Transverse colon (tissue), 4 donors: Measurements from ENCODE around the gene RAPGEF5. TPM values are rescaled to one million over a fixed set of nuclear protein-coding genes. Genes with fewer than 3 reads are reported as not detected.

Experiments
- DNase-seq: peaks from one replicate; pipeline ENCODE4 v3.0.0-alpha.2; 2019
- H3K27ac ChIP-seq, 4 donors: fragments of 200-600 bp; sonication (generic); 2 replicates each; pipeline ENCODE4 v1.5.1; 2016 to 2018; ENCODE audit warnings: inconsistent platforms in 4 of 4
- H3K27me3 ChIP-seq: fragments of 200-600 bp; sonication (generic); 2 replicates; pipeline ENCODE4 v1.5.1; 2017; ENCODE audit warnings: inconsistent platforms
- H3K36me3 ChIP-seq, 4 donors: fragments of 200-600 bp; sonication (generic); 2 replicates each; pipeline ENCODE4 v1.5.1; 2017 to 2019; ENCODE audit warnings: inconsistent platforms in 4 of 4
- H3K4me1 ChIP-seq, 4 donors: fragments of 200-600 bp; sonication (generic); 2 replicates each; pipeline ENCODE4 v1.5.1; 2017 to 2020; ENCODE audit warnings: inconsistent platforms in 4 of 4
- H3K4me3 ChIP-seq, 4 donors: fragments of 200-600 bp; sonication (generic); 1 replicate in 1 of 4; 2 replicates in 3 of 4; pipeline versions ENCODE4 v1.5.1 to v1.6.1; 2017 to 2019; ENCODE audit warnings: inconsistent platforms in 4 of 4
- H3K9me3 ChIP-seq, 2 donors: fragments of 200-600 bp; sonication (generic); 2 replicates each; pipeline ENCODE4 v1.5.1; 2017 to 2019; ENCODE audit warnings: inconsistent platforms in 2 of 2
- EP300 ChIP-seq: sonication (generic); formaldehyde crosslinking; IDR thresholded peaks from one replicate; pipeline ENCODE4 v1.6.1; 2017; ENCODE audit warnings: antibody characterized with exemption, low read depth
- POLR2A ChIP-seq: fragments of 450-650 bp; IDR thresholded peaks from one replicate; pipeline ENCODE4 v1.6.1; 2016; ENCODE audit warnings: antibody characterized with exemption, mild to moderate bottlenecking, moderate library complexity
- POLR2AphosphoS5 ChIP-seq, 3 donors: sonication (generic); formaldehyde crosslinking; IDR thresholded peaks; one replicate each; pipeline ENCODE4 v1.6.1; 2016; ENCODE audit warnings: antibody characterized with exemption in 3 of 3
- WGBS, 2 donors: methylation state at CpG; one replicate each; pipeline ENCODE4 v1.1.5; 2018; ENCODE audit warnings: low coverage in 1 of 2; 5-methylcytosine and 5-hydroxymethylcytosine counted together
- in situ Hi-C, 4 donors: fragments of 200-750 bp; cut with MboI; loops; one replicate each; pipeline versions ENCODE4 v1.15.0 to v1.15.1; 2017; ENCODE audit warnings: low sequenced_read_pairs in 3 of 4, low pct_ligation_motif_present in 1 of 4, low pct_unique_long_range_greater_than_20kb in 1 of 4
- intact Hi-C: fragments of 100-400 bp; cut with DNase I; formaldehyde crosslinking; loops from one replicate; pipeline ENCODE4 v1.15.1; 2023; ENCODE audit warnings: low total_unique reads
- total RNA-seq, 4 donors: library from RNA; depleted of rRNA; stranded (reverse); fragments of >200 nt; gene quantifications; one replicate each; pipeline ENCODE4 v1.1.0, GENCODE V29; 2016
- TF ChIP-seq, protein P1 (sequence below), 5 experiments: fragments of 200-600 bp in 3 of 5; fragments of 450-650 bp in 2 of 5; sonication (generic) in 3 of 5; IDR thresholded peaks; 1 replicate in 2 of 5; 2 replicates in 3 of 5; pipeline ENCODE4 v1.5.1; 2016 to 2017; ENCODE audit warnings: antibody characterized with exemption in 5 of 5, inconsistent platforms in 3 of 5, mild to moderate bottlenecking in 2 of 5, moderate library complexity in 1 of 5

Gene RAPGEF5
- total RNA-seq, 4 donors from 2014 or later: 82.3 to 112 (median 100) TPM

DNA sequence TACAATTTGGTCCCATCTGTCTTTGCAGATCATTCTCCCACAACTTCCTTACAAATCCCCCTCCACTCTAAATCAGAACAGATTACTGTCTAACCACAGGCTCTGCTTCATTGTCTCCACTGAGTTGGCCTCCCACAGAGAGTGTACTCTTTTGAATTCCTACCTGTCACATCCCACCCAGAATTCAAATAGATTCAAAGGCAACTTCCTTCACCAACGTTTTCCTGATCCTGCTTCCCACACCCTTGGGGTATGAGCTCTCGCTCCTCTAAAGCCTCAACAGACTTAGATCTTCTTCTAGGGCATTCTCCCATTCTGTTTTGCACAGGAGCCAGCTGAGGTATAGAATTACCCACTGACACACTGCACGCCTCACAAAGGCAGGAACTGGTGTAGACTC is 213.5 kb downstream of the RAPGEF5 start:
- H3K4me1 ChIP-seq: no peaks in the 10 kb centered on the region
- WGBS, 2 donors: 73 to 83% methylated on average over 3 of the region's 3 CpGs
- in situ Hi-C loops: no loop called here
- H3K4me3 ChIP-seq: no peak overlapping the region
- no peaks in the 10 kb centered on the region for H3K27me3 ChIP-seq
- no peaks in the 10 kb centered on the region for H3K9me3 ChIP-seq
- DNase-seq: no peak
- intact Hi-C loops: no loop called here
- peaks cover 0 to 11% (median 0%) of the 10 kb centered on the region in 4 donors for H3K36me3 ChIP-seq
- H3K27ac ChIP-seq: no peak overlapping the region
- TF ChIP-seq POLR2A (no peak), EP300 (no peak), POLR2AphosphoS5 (IDR thresholded peaks at IDR 0.05) (no peak)
- TF ChIP-seq, protein P1, sequence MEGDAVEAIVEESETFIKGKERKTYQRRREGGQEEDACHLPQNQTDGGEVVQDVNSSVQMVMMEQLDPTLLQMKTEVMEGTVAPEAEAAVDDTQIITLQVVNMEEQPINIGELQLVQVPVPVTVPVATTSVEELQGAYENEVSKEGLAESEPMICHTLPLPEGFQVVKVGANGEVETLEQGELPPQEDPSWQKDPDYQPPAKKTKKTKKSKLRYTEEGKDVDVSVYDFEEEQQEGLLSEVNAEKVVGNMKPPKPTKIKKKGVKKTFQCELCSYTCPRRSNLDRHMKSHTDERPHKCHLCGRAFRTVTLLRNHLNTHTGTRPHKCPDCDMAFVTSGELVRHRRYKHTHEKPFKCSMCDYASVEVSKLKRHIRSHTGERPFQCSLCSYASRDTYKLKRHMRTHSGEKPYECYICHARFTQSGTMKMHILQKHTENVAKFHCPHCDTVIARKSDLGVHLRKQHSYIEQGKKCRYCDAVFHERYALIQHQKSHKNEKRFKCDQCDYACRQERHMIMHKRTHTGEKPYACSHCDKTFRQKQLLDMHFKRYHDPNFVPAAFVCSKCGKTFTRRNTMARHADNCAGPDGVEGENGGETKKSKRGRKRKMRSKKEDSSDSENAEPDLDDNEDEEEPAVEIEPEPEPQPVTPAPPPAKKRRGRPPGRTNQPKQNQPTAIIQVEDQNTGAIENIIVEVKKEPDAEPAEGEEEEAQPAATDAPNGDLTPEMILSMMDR (IDR thresholded peaks at IDR 0.05): no peak

DNA sequence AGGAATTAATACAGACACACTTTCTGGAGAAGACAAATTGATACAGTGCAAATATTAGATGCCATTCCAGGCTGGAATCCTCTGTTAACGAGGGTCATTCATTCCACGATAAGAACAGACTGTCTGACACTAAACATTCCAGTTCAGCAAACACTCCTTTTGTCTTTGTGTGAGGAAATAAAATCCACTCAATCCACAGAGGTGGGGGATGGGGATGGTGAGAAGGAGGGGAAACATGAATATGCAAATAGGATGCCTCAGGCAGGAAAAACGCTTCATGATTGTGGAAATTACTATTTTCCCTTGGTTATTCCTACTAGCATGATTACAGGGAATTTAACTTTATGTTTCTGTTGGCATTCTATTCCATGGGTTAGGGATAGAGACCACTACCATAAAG is 214.4 kb downstream of the RAPGEF5 start:
- H3K4me3 ChIP-seq: no peak overlapping the region
- H3K36me3 ChIP-seq: peaks cover 0 to 11% (median 0%) of the 10 kb centered on the region in 4 donors
- no peaks in the 10 kb centered on the region for H3K9me3 ChIP-seq
- TF ChIP-seq POLR2AphosphoS5 (IDR thresholded peaks at IDR 0.05) (no peak), POLR2A (no peak), EP300 (no peak)
- TF ChIP-seq, protein P1 (IDR thresholded peaks at IDR 0.05): no peak
- intact Hi-C loops: no loop called here
- no peaks in the 10 kb centered on the region for H3K27me3 ChIP-seq
- in situ Hi-C loops: no loop called here
- WGBS, 2 donors: 73 to 78% methylated on average over 3 of the region's 3 CpGs
- H3K27ac ChIP-seq: no peak overlapping the region
- H3K4me1 ChIP-seq: no peaks in the 10 kb centered on the region
- DNase-seq: no peak

DNA sequence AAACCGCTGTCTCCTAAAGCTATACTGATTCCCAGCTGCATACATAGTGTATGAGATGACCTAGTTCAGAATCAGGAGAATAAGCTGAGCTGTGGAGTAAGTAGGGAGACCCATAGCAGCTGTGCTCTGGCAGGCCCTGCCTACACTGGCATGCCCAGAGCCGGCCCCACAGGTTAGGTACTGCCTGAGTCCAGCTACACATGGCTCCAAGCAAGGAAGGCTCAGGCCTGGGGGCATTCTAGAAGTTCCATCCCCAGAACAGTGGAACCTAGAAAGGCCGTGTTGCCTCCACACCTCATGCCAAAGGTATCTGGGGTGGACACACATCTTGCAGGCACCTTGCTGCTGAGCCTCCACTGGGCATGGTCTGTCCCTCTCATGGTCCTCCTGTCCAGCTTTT is 215.6 kb downstream of the RAPGEF5 start:
- no peaks in the 10 kb centered on the region for H3K9me3 ChIP-seq
- intact Hi-C loops (no loop called here), in situ Hi-C loops (no loop called here)
- no peaks in the 10 kb centered on the region for H3K4me1 ChIP-seq
- H3K27me3 ChIP-seq: no peaks in the 10 kb centered on the region
- TF ChIP-seq POLR2AphosphoS5 (IDR thresholded peaks at IDR 0.05) (no peak), EP300 (no peak), POLR2A (no peak)
- TF ChIP-seq, protein P1 (IDR thresholded peaks at IDR 0.05): no peak
- no peak overlapping the region for H3K4me3 ChIP-seq
- no peak overlapping the region for H3K27ac ChIP-seq
- DNase-seq: no peak
- peaks cover 0 to 11% (median 0%) of the 10 kb centered on the region in 4 donors for H3K36me3 ChIP-seq
- 95% methylated on average over 3 of the region's 3 CpGs; no CpG with 5 or more reads in 1 of the 2 donors for WGBS, 2 donors

DNA sequence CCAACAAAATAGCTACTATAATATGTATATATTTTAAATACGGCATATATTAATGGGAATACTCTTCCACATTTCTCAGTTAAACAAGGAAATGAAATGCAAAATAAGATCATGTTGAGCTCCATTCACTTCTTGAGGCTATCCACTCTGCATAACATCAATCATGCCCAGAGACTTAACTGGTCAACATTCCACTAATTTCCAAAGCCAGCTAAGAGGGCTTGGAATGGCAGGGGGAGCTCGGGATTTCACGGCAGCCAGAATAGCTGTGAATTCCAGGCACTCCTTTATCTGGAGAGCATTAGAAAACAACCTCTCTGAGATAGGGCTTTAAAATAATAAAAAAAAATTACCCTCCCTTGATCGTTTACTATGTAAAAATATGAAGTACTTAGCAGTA is 216.4 kb downstream of the RAPGEF5 start:
- Histone ChIP-seq H3K36me3 (peaks cover 0 to 12% (median 0%) of the 10 kb centered on the region in 4 donors), H3K9me3 (no peaks in the 10 kb centered on the region), H3K4me3 (no peak overlapping the region), H3K27me3 (no peaks in the 10 kb centered on the region), H3K4me1 (no peaks in the 10 kb centered on the region), H3K27ac (no peak overlapping the region)
- TF ChIP-seq EP300 (no peak), POLR2A (no peak), POLR2AphosphoS5 (IDR thresholded peaks at IDR 0.05) (no peak)
- TF ChIP-seq, protein P1 (IDR thresholded peaks at IDR 0.05): no peak
- 69 to 74% methylated on average over 2 to 4 of the region's 4 CpGs for WGBS, 2 donors
- DNase-seq: no peak
- in situ Hi-C loops (no loop called here), intact Hi-C loops (no loop called here)
